ENCODE results near the gene RAMP3.

DNA sequence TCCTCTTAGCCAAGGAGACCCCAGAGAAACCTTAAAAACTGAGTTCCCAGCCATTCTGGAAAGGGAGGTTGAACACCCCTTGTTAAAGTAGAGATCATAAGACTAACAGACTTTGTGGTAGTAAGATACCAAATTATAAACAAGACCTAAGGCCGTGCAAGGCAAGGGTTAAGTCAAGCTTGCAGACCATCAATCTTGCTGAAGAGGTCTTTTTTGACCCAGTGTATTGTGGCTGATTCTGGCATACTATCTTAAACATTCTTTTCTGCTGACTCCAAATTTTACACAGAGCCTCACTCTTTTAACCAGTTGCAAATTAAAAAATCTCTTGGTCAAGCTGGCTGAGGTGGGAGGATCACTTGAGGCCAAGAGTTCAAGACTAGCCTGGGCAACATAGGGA, 44.9 kb upstream of the RAMP3 start:
- TF ChIP-seq POLR2AphosphoS5 (IDR thresholded peaks at IDR 0.05; ENCODE audit: borderline replicate concordance, low read depth, low read length) (no peak), FOXP2 (optimal IDR thresholded peaks at IDR 0.05; ENCODE audit: control extremely low read depth, extremely low read length, insufficient read depth) (no peak)

All from SK-N-MC (cell line).